Right forelimb (tissue), 1 donor: ENCODE results near the gene XYLT1.

ENCODE experiments used
- DNase-seq: peaks from one replicate; pipeline ENCODE4 v3.0.0-alpha.2; 2018

The XYLT1 gene

DNA sequence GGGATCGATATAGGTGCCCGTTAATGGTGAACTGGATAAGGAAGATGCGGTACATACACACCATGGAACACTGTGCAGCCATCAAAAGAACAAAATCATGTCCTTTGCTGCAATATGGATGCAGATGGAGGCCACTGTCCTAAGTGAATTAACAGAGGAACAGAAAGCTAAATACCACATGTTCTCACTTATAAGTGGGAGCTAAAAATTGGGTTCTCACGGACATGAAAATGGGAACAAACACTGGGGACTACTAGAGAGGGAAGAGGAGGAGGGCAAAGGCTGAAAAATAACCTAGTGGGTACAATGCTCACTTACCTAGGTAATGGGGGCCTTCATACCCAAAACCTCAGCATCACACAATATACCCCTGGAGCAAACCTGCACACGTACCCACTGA is 302.6 kb downstream of the XYLT1 start:
- no peak for DNase-seq

GRCh38 chr16:17166095-17166494 is 304.7 kb downstream of the XYLT1 start:
- DNase-seq, result no peak

- no peak for DNase-seq
These were observed 308.2 kb downstream of the XYLT1 start for GRCh38 chr16:17162560-17162959.

DNA sequence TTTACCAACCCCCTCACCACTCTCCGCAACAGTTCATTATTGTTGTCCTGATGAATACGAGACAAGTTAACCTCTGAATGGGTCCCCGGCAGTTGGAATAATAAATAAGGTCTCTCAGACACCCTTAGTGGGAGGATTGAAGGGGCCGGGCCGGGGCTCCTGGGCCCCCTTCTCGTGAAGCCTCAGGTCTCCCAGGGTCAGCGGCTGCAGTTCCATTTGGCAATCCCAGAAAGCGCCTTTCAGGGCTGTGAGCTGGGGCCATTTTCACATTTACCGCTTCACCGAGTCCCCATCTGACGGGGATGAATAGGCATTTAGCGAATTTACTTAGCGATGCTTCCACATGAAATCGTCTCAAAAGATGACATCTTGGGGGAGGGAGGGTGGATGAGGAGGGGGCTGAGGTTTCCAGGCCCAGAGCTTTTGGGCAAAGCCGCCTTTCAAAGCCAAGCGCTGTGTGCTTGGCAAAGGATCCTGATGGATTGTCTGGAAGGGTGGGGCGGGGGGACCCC is 309.8 kb downstream of the XYLT1 start:
- no peak for DNase-seq

GRCh38 chr16:17160285-17160853 is 310.4 kb downstream of the XYLT1 start:
- no peak for DNase-seq

DNA sequence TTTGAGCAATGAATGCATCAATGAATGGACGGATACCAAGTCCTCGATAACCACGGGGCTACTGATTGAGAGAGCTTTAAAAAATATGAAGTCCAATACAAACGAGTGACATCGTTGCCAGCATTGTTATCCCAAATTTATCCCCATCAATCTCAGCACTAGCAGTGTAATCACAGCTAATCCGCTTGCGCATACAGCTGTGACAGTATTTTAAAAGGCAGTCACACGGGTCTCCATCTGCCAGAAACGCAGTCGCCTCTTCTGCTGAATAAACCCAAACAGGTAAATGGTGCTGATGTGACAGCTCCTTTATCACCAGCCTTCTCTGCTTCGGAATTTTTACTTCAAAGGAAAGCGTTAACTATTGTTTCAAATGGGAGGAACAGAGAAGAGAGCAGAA is 311.1 kb downstream of the XYLT1 start:
- DNase-seq, result no peak

DNA sequence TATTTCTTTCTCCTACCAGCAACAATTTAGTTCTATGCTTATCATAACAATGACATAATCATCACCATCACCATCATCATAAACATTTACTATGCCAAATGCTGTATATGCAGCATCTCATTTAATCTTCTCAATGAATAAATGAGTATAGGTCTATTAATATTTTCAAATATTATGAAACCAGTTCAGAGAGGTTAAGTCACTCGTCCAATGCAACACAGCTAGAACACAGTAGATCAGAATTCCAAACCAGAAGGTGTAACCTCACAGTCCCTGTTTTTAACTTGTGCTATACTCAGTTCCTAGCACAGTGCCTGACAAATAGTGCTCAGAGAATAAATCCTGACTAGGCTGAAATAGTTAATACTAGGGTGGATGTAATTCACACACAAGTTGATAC is 314.8 kb downstream of the XYLT1 start:
- no peak for DNase-seq

GRCh38 chr16:17155485-17155884 is 315.3 kb downstream of the XYLT1 start:
- DNase-seq, result no peak

- DNase-seq, result no peak
These were observed 315.8 kb downstream of the XYLT1 start for GRCh38 chr16:17154981-17155380.

GRCh38 chr16:17152311-17152710 is 318.4 kb downstream of the XYLT1 start:
- DNase-seq, result no peak

DNA sequence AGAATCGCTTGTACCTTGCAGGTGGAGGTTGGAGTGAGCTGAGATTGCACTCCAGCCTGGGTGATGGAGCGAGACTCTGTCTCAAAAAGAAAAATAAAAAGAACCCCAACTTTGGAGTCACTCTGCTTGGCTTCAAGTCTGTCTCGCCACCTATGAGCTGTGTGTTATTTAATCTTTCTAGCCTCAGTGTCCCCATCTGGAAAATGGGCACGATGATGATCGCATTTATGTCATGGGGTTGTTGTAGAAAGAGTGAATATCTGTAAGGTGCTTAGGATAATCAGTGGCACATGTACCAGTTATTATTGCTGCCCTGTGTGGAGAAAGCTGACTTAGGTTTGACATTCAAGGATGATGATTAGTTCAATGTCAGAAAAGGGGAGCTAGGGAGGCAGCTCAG is 319.4 kb downstream of the XYLT1 start:
- DNase-seq, result no peak

DNA sequence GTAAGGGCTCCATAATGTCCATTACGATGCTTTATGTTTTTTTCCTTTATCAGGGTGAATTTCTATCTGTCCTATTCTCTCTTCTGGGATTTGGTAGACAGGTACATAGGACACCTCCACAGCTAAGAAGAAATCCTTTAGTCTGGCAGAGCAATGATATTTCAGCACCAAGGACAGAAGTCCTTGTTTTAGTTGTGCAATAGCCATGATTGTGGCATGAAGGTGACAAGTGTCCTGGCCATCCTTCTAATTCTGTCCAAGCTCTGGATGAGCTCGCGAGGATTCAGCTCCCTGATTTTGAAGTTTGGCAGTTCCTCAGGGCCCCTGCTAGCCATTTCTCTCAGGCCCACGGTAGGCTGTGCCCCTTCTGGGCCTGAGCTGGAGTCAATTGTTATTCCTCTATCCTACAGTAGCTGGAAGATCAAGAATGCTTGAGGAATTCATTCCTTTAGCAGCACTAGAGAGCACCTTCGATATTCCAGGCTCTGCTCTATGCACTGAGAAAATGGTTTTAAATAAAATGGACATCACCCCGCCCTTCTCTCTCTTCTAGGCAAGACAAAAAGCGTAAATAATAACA is 320.8 kb downstream of the XYLT1 start:
- no peak for DNase-seq

- no peak for DNase-seq
These were observed 322.8 kb downstream of the XYLT1 start for GRCh38 chr16:17147942-17148341.

- no peak for DNase-seq
These were observed 325.7 kb downstream of the XYLT1 start for GRCh38 chr16:17145029-17145428.

GRCh38 chr16:17144431-17144830 is 326.3 kb downstream of the XYLT1 start:
- DNase-seq, result no peak

- DNase-seq, result no peak
These were observed 327.0 kb downstream of the XYLT1 start for GRCh38 chr16:17143546-17144419.

DNA sequence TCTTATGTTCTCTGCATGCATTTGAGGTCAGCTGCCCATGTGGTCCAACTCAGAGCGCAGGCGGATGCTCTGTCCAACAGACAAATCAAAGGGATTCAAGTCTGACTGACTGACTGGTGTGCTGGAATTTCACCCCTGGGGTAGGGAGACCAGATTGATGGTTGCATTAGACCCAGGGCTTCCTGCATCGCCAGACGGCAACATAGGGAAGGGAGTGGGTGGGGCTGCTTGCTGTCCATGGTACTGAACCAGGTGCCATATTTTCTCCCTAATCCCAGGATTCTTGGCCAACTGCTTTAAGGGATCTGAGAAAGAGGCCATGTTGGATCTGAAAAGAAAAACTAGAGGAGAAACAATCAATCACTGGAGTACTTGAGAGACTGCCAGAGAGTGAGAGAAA is 332.0 kb downstream of the XYLT1 start:
- DNase-seq, result no peak

- no peak for DNase-seq
These were observed 335.3 kb downstream of the XYLT1 start for GRCh38 chr16:17135439-17135838.

DNA sequence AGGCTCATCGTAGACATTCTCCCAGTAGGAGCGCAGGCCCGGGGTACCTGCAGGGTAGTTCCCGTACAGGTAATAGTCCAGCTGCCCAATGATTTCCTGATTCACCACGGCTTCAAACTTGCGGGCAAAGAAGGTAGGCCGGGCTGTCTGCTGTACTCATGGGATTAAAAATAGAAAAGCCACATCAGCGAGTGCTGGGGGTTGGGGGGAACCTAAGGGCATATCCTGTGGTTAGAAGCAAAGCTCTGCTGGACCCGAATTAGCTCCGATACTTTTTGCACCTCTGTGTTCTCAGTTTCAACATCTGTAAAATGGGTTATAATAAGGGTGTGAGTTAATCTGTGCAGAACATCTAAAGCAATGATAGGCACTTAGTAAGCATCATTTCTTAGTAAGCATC is 336.2 kb downstream of the XYLT1 start:
- DNase-seq, result no peak

GRCh38 chr16:17133851-17134250 is 336.9 kb downstream of the XYLT1 start:
- DNase-seq, result no peak

DNA sequence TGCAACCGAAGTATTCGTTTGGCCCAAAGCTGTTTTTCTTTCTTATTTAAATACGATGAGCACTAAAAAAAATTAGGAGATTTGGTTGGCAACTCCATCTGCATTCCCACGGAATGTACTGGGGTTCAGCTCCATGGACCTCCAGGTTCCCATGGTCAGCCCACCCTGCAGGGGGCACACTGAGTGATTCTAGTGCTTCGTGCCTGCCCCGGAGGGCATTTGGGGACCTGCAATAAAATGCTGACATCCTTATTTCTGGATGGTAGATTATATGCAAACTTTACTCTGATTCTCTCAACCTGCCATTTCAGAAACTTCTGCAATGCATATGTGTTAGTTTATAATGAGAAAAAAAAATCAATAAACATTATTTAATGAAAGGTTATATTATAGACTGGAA is 339.4 kb downstream of the XYLT1 start:
- no peak for DNase-seq

GRCh38 chr16:17130733-17131132 is 340.0 kb downstream of the XYLT1 start:
- no peak for DNase-seq

DNA sequence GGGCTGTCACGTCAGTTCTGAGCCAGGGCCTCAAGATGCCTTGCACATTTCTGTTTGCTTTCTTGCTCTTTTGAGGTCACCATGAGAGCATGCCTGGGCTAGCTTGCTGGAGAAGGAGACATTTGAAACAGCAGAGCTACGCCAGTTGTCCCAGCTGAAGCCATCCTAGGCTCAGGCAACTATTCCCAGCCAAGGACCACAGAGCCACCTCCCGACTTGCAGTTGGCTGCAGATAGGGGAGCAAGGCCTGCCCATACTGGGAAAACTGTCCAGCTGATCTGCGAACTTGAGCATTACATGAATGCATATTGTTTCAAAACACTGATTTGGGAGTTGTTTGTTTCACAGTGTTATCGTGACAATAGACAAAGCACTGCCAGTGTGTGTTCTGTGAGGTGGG is 340.8 kb downstream of the XYLT1 start:
- no peak for DNase-seq

DNA sequence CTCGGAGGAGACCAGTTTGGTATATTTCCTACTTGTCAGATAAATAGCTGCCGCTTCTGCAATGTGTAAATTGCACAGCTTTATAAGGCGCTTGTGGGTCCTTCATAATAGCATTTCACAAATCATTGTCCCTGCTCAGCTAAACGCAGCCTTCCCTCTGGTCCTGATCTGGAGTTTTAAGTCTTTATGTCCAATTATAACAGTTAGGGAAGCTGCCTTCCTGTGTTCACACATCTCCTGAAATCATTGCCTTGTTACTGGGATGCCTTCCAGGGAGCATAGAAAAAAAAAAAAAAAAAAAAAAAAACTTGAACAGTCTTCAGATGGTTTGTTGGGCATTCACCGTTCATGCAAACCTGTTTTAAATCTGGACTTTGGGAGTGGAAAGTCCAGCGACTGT is 342.0 kb downstream of the XYLT1 start:
- DNase-seq, result no peak
